Activated CD4-positive, alpha-beta memory T cell treated with anti-CD3 and anti-CD28 coated beads for 36 hours (primary cell): Measurements from ENCODE around the gene GJA9. TPM values are rescaled to one million over a fixed set of nuclear protein-coding genes. Genes with fewer than 3 reads are reported as not detected.

Experiments used
- CTCF ChIA-PET: fragments of 350-600 bp; sonication (Branson Sonifier 250); formaldehyde crosslinking; loops from one replicate; lab custom pipeline; 2021; ENCODE audit warnings: antibody characterized with exemption, inconsistent platforms; lab: Charles Lee
- POLR2A ChIA-PET: fragments of 350-600 bp; sonication (Branson Sonifier 250); formaldehyde crosslinking; loops from one replicate; lab custom pipeline; 2021; ENCODE audit warnings: antibody characterized with exemption; lab: Charles Lee
- DNase-seq: peaks from one replicate; pipeline ENCODE4 v3.0.0-alpha.2; 2020
- H3K27ac Mint-ChIP-seq: one replicate; pipeline ENCODE4 v1.8.0; 2021; ENCODE audit warnings: mixed read lengths
- H3K27me3 Mint-ChIP-seq: one replicate; pipeline ENCODE4 v1.8.0; 2021; ENCODE audit warnings: mixed read lengths
- H3K36me3 Mint-ChIP-seq: one replicate; pipeline ENCODE4 v1.8.0; 2021; ENCODE audit warnings: mixed read lengths
- H3K4me1 Mint-ChIP-seq: one replicate; pipeline ENCODE4 v1.8.0; 2021; ENCODE audit warnings: low read depth, mixed read lengths
- H3K4me3 Mint-ChIP-seq: one replicate; pipeline ENCODE4 v1.8.0; 2021; ENCODE audit warnings: mild to moderate bottlenecking, mixed read lengths
- H3K9me3 Mint-ChIP-seq: one replicate; pipeline ENCODE4 v1.8.0; 2021; ENCODE audit warnings: mixed read lengths
- intact Hi-C: fragments of 100-400 bp; cut with micrococcal nuclease; formaldehyde crosslinking; loops from one replicate; pipeline ENCODE4 v1.15.1; 2023
- total RNA-seq, 2 experiments: library from RNA; stranded (reverse); gene quantifications; one replicate each; pipeline ENCODE4 v1.2.3, GENCODE V29; 2021

Gene GJA9
- total RNA-seq, 2 experiments from 2014 or later = not detected

DNA sequence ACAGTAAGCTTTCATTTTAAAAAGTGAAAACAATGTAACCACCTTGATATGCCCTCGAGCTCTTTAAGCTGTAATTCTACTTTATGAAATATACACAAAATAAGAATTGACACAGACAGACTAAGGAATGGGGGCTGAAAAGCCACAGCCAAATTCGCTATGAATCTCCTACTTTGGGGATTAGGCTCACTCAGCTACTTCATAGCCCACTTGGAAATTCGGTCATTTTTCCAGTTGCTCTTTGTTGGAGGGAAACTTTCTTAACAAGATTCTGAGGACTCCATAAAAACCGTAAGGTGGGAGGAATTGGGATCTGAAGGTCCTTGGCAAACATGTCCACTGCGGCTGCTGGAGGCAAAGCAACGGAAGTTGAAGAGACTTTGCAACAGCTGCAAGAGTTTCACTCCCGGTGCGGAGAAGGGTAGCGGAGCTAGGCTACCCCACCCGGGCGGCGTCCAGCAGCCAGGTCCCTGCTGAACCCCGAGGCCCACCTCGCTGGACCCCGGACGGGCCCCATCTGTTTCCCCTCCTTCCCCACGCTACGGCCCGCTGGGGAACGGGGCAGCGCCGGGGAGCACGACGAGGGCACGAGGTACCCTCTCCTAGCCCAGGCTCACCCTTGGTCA, 8.9 kb downstream of the GJA9 start:
- intact Hi-C loops = loop anchor here (1.0 to 5.0 kb wide), 3 partner anchors 13 to 155 kb away; partner anchors contain the start of genes AKIRIN1, NDUFS5 and RRAGC
- Mint-ChIP-seq H3K9me3 (no peaks in the 10 kb centered on the region), H3K4me1 (peaks cover 32% of the 10 kb centered on the region), H3K36me3 (peaks cover 9% of the 10 kb centered on the region), H3K27ac (peak overlapping the region; percentile 71), H3K27me3 (no peaks in the 10 kb centered on the region), H3K4me3 (peak overlapping the region; percentile 91)
- peak; percentile 53 for DNase-seq
- ChIA-PET CTCF (interaction anchor here (0.6 to 2.1 kb wide), 10 partner anchors 11 to 219 kb away, joined by 3 to 7 read pairs (median 4); partner anchors contain the start of genes NDUFS5 and RRAGC), POLR2A (interaction anchor here (1.2 to 1.9 kb wide), 4 partner anchors 13 to 154 kb away, joined by 3 to 11 read pairs (median 3); partner anchors contain the start of genes NDUFS5 and RRAGC)

DNA sequence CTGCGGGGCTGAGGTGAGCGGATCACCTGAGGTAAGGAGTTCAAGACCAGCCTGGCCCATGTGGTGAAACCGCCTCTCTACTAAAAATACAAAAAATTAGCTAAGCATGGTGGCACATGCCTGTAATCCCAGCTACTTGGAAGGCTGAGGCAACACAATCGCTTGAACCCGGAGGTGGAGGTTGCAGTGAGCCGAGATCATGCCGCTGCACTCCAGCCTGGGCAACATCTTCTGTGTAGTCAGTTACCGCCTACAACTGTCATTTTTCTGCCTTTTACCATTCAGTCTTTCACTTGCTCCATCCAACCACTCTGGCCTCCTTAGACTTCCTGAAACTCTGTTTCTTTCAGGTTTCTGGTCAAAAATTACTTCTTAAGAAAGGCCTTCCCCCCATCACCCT, 10.4 kb downstream of the GJA9 start:
- no peaks in the 10 kb centered on the region for H3K9me3 Mint-ChIP-seq
- peak; percentile 22 for DNase-seq
- intact Hi-C loops = loop anchor here (5.0 kb wide), 1 partner anchor 156 kb away; the partner anchor contains the start of gene NDUFS5
- H3K4me1 Mint-ChIP-seq = peaks cover 35% of the 10 kb centered on the region
- CTCF ChIA-PET = interaction anchor here (1.6 to 1.8 kb wide), 2 partner anchors 9 to 36 kb away, joined by 4 read pairs; no protein-coding TSS in a partner anchor
- POLR2A ChIA-PET = interaction anchor here (1.0 to 1.6 kb wide), 2 partner anchors 10 to 155 kb away, joined by 3 read pairs; partner anchors contain the start of gene NDUFS5
- H3K36me3 Mint-ChIP-seq = peaks cover 14% of the 10 kb centered on the region
- peak overlapping the region; percentile 66 for H3K27ac Mint-ChIP-seq
- H3K4me3 Mint-ChIP-seq = peak overlapping the region; percentile 9
- H3K27me3 Mint-ChIP-seq = no peaks in the 10 kb centered on the region

DNA sequence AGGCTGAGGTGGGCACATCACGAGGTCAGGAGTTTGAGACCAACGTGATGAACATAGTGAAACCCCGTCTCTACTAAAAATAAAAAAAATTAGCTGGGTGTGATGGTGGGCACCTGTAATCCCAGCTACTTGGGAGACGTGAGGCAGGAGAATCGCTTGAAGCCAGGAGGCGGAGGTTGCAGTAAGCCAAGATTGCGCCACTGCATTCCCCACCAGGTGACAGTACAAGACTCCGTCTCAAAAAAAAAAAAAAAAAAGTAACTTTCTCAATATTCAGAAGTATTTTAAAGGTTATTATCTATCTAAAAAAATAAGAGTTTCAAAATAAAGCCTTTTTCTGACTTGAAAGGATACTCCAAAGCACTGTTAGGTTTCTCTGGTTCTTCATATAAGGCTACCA, 14.2 kb downstream of the GJA9 start:
- CTCF ChIA-PET = no interaction called here
- peaks cover 27% of the 10 kb centered on the region for H3K36me3 Mint-ChIP-seq
- peaks cover 56% of the 10 kb centered on the region for H3K4me1 Mint-ChIP-seq
- intact Hi-C loops = no loop called here
- no peaks in the 10 kb centered on the region for H3K27me3 Mint-ChIP-seq
- no peak overlapping the region for H3K4me3 Mint-ChIP-seq
- no peak for DNase-seq
- H3K27ac Mint-ChIP-seq = no peak overlapping the region
- POLR2A ChIA-PET = no interaction called here
- no peaks in the 10 kb centered on the region for H3K9me3 Mint-ChIP-seq

GRCh38 chr1:38865112-38865715, 16.2 kb downstream of the GJA9 start:
- Mint-ChIP-seq H3K36me3 (peaks cover 27% of the 10 kb centered on the region), H3K27me3 (no peaks in the 10 kb centered on the region), H3K4me1 (peaks cover 57% of the 10 kb centered on the region), H3K4me3 (no peak overlapping the region), H3K9me3 (no peaks in the 10 kb centered on the region), H3K27ac (no peak overlapping the region)
- CTCF ChIA-PET = no interaction called here
- intact Hi-C loops = no loop called here
- DNase-seq = no peak
- POLR2A ChIA-PET = no interaction called here

DNA sequence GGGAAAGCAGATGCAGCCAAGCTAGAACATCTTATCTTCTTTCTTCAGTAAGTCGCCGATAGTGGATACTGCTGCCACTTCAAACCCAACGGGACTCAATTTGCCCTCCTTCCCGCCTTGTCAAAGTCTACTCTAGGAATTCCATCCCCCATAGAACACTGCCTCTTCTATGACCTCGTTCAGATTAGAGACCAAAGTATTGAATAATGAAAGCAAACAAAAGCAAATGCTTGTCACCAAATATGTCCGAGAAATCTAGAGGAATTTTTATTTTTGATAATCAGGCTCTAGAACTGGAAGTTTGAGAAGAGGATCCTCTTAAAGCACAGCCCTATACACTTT, 21.0 kb downstream of the GJA9 start:
- Mint-ChIP-seq H3K36me3 (peaks cover 32% of the 10 kb centered on the region), H3K27ac (peak overlapping the region; percentile 83), H3K9me3 (no peaks in the 10 kb centered on the region), H3K27me3 (no peaks in the 10 kb centered on the region), H3K4me3 (peak overlapping the region; percentile 99), H3K4me1 (peaks cover 72% of the 10 kb centered on the region)
- intact Hi-C loops = no loop called here
- CTCF ChIA-PET = interaction anchor here (0.6 to 1.1 kb wide), 2 partner anchors 281 to 916 kb away, joined by 4 to 5 read pairs; no protein-coding TSS in a partner anchor
- no peak for DNase-seq
- POLR2A ChIA-PET = interaction anchor here (1.5 kb wide), 1 partner anchor 130 kb away, joined by 3 read pairs; the partner anchor contains the start of gene AKIRIN1

DNA sequence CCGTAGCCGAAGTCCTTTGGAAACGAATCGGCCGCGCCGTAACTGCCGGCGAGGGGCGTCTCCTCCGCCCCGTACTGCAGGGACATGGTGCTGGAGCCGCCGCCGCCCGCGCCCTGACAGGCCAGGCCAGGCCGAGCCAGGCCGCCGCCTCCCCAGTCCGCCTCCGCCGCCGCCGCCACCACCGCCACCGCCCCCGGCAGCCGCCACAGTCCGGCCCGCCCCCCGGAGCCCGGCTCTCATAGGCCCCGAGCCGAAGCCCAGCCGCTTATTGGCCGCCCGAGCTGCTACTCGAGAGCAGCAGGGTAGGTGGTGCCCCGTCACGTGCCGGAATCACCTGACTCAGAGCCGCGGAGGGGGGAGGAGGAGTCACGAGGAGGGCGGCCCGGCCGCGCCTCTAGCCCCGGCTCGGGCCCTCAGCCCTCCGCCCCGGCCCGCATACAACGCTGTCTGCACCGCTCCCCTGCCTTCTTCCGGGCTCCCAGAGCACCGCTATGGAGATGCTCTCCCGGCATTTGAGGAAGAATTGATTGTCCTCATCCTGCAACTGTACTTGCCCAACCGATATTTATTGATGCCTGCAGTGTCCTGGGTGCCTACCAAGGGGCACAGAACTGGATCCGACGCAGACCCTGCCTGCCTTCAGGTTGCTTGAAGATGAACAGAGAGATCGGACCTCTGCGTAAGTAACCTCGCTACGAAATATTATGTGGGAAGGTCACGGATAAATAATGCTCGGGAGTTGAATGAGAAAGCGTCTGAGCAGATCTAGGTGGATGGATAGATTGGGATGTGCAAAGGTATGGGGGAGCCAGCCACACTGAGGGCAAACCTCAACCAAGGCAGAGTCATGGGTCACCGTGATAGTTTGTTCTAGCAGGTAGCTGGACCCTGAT, 21.6 kb downstream of the GJA9 start, which contains the start of gene RRAGC:
TSS of gene RRAGC (minus strand) at position 212 of the 893 bp plus-strand sequence. CDS start at position 86, 126 bp downstream.
- H3K36me3 Mint-ChIP-seq = peaks cover 34% of the 10 kb centered on the region
- peak within 1 kb of the TSS; percentile 95 for H3K27ac Mint-ChIP-seq
- no peaks in the 10 kb centered on the region for H3K27me3 Mint-ChIP-seq

GRCh38 chr1:38858833-38859560, 22.4 kb downstream of the GJA9 start:
- intact Hi-C loops = loop anchor here (1.0 to 5.0 kb wide), 4 partner anchors 14 to 333 kb away; partner anchors contain the start of genes AKIRIN1 and MYCBP
- POLR2A ChIA-PET = interaction anchor here (0.6 to 2.2 kb wide), 6 partner anchors 13 to 849 kb away, joined by 3 to 11 read pairs (median 4); partner anchors contain the start of genes AKIRIN1 and MYCBP
- H3K36me3 Mint-ChIP-seq = peaks cover 33% of the 10 kb centered on the region
- H3K9me3 Mint-ChIP-seq = no peaks in the 10 kb centered on the region
- DNase-seq = peak; percentile 78
- peak overlapping the region; percentile 95 for H3K27ac Mint-ChIP-seq
- peaks cover 68% of the 10 kb centered on the region for H3K4me1 Mint-ChIP-seq
- peak overlapping the region; percentile 99 for H3K4me3 Mint-ChIP-seq
- no peaks in the 10 kb centered on the region for H3K27me3 Mint-ChIP-seq
- CTCF ChIA-PET = interaction anchor here (0.9 kb wide), 1 partner anchor 14 kb away, joined by 3 read pairs; the partner anchor contains the start of gene MYCBP

More for the DNA sequence above, 21.6 kb downstream of the GJA9 start, which contains the start of gene RRAGC:
- POLR2A ChIA-PET = interaction anchor here (0.6 to 2.2 kb wide), 5 partner anchors 12 to 850 kb away, joined by 3 to 11 read pairs (median 3); partner anchors contain the start of genes AKIRIN1 and MYCBP
- Mint-ChIP-seq H3K9me3 (no peaks in the 10 kb centered on the region), H3K4me3 (peak within 1 kb of the TSS; percentile 99), H3K4me1 (peaks cover 71% of the 10 kb centered on the region)
- CTCF ChIA-PET = interaction anchor here (0.6 to 1.1 kb wide), 3 partner anchors 13 to 915 kb away, joined by 3 to 5 read pairs (median 4); partner anchors contain the start of gene MYCBP
- peak; percentile 99 for DNase-seq
- intact Hi-C loops = loop anchor here (1.0 to 5.0 kb wide), 4 partner anchors 13 to 332 kb away; partner anchors contain the start of genes AKIRIN1 and MYCBP

DNA sequence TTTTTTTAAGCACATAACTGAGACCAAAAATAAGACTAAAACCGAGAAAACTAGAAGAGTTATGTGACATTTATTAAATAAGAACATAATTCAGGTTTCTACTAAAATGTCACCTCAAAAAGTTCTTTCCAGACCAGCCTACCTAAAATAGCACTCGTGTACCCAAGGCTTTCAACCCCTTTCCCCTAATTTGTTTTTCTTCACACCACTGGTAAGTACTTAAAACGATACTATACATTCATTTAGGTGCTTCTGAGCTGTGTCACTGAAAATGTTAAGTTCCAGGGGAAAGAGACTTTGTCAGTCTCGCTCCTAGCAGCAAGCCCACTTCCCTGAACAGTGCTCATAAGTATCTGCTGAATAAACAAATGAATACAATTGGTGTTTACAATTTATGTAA, 28.6 kb downstream of the GJA9 start:
- peaks cover 57% of the 10 kb centered on the region for H3K4me1 Mint-ChIP-seq
- peak overlapping the region; percentile 85 for H3K27ac Mint-ChIP-seq
- POLR2A ChIA-PET = no interaction called here
- intact Hi-C loops = loop anchor here (1.0 to 5.0 kb wide), 3 partner anchors 80 to 824 kb away; no protein-coding TSS in a partner anchor
- H3K27me3 Mint-ChIP-seq = no peaks in the 10 kb centered on the region
- peak overlapping the region; percentile 45 for H3K4me3 Mint-ChIP-seq
- CTCF ChIA-PET = interaction anchor here (1.0 kb wide), 1 partner anchor 240 kb away, joined by 4 read pairs; no protein-coding TSS in a partner anchor
- DNase-seq = peak; percentile 48
- no peaks in the 10 kb centered on the region for H3K9me3 Mint-ChIP-seq
- peaks cover 43% of the 10 kb centered on the region for H3K36me3 Mint-ChIP-seq

GRCh38 chr1:38848071-38848470, 33.3 kb downstream of the GJA9 start:
- no peak overlapping the region for H3K4me3 Mint-ChIP-seq
- no peaks in the 10 kb centered on the region for H3K27me3 Mint-ChIP-seq
- peaks cover 3% of the 10 kb centered on the region for H3K9me3 Mint-ChIP-seq
- intact Hi-C loops = no loop called here
- no peak for DNase-seq
- H3K27ac Mint-ChIP-seq = no peak overlapping the region
- peaks cover 52% of the 10 kb centered on the region for H3K36me3 Mint-ChIP-seq
- H3K4me1 Mint-ChIP-seq = peaks cover 31% of the 10 kb centered on the region
- ChIA-PET POLR2A (interaction anchor here (0.6 kb wide), 1 partner anchor 153 kb away, joined by 4 read pairs; no protein-coding TSS in a partner anchor), CTCF (interaction anchor here (4.4 kb wide), 1 partner anchor 13 kb away, joined by 23 read pairs; no protein-coding TSS in a partner anchor)

DNA sequence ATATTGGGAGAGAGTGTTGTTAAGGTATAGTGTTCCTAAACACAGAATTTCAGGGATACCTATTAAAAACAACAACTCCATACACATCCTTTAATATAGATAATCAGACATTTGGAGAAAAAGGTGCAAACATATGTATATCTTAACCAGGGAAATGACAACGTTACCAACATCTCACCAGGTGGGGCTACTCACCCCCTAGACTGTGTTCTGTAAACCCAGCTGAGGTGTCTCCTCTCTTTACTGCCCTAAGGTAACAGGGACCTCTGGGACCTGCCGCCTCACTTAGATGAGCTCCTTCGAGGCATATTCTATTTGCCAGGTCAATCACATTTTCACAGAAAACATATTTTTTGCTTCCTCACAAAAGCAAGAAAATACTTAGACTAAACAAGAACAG, 35.2 kb downstream of the GJA9 start:
- no peak for DNase-seq
- no peak overlapping the region for H3K27ac Mint-ChIP-seq
- CTCF ChIA-PET = interaction anchor here (0.5 to 4.4 kb wide), 3 partner anchors 11 to 246 kb away, joined by 6 to 23 read pairs (median 7); no protein-coding TSS in a partner anchor
- H3K36me3 Mint-ChIP-seq = peaks cover 48% of the 10 kb centered on the region
- H3K4me1 Mint-ChIP-seq = peaks cover 17% of the 10 kb centered on the region
- H3K4me3 Mint-ChIP-seq = no peak overlapping the region
- POLR2A ChIA-PET = interaction anchor here (0.6 kb wide), 1 partner anchor 178 kb away, joined by 6 read pairs; no protein-coding TSS in a partner anchor
- H3K9me3 Mint-ChIP-seq = peaks cover 3% of the 10 kb centered on the region
- no peaks in the 10 kb centered on the region for H3K27me3 Mint-ChIP-seq
- intact Hi-C loops = no loop called here
